HepG2 (cell line): Measurements from ENCODE around the gene MYRIP. TPM values are rescaled to one million over a fixed set of nuclear protein-coding genes. Genes with fewer than 3 reads are reported as not detected.

Experiments
- ATAC-seq: fragments of 200-7000 bp; cut with Tn5 transposase; 3 replicates; pipeline ENCODE4 v1.9.1; 2020; ENCODE audit warnings: mild to moderate bottlenecking, moderate library complexity
- BruUV-seq: library from RNA; stranded (reverse); fragments of 400-500 nt; replicated peaks from 2 replicates; lab custom pipeline; 2021; lab: Mats Ljungman, UMichigan
- CTCF ChIA-PET: fragments of 300-600 bp; formaldehyde crosslinking; extraction: SDS; loops from one replicate; lab custom pipeline; 2021; ENCODE audit warnings: low total read pairs, inconsistent platforms, low intra/inter-chr PET ratio; lab: Yijun Ruan, JAX
- POLR2A ChIA-PET: fragments of 350-600 bp; sonication (Branson Sonifier 250); formaldehyde crosslinking; loops from one replicate; lab custom pipeline; 2020; ENCODE audit warnings: antibody characterized with exemption, inconsistent platforms; lab: Yijun Ruan, JAX
- DNase-seq: peaks from one replicate; pipeline ENCODE4 v3.0.0-alpha.2; 2015; ENCODE audit warnings: low spot score
- FAIRE-seq: peaks from 3 replicates; lab custom pipeline; 2011; peaks lifted over from hg19 to GRCh38; lab: Jason Lieb, UNC
- H2AFZ ChIP-seq: one replicate; pipeline ENCODE4 v1.6.1; 2011; ENCODE audit warnings: low read length, inconsistent platforms
- H3K27ac ChIP-seq: fragments of 300-600 bp; 3 replicates; pipeline ENCODE4 v1.8.0; 2011; ENCODE audit warnings: mixed run types, mild to moderate bottlenecking, mixed read lengths, low read length, inconsistent platforms; ENCODE audit not compliant: insufficient read depth; ENCODE audit errors: extremely low read length
- H3K27me3 ChIP-seq, 2 experiments: fragments of 200-600 bp in 1 of 2; 2 replicates in 1 of 2; 3 replicates in 1 of 2; pipeline versions ENCODE4 v1.6.0 to v1.8.0; 2011; ENCODE audit warnings: low read length in 2 of 2, mild to moderate bottlenecking in 2 of 2, moderate library complexity in 2 of 2, inconsistent platforms in 1 of 2; ENCODE audit not compliant: insufficient read depth in 2 of 2, control insufficient read depth in 1 of 2
- H3K36me3 ChIP-seq, 2 experiments: fragments of 200-600 bp in 1 of 2; replicated peaks in 1 of 2; 2 replicates in 1 of 2; 3 replicates in 1 of 2; pipeline versions ENCODE4 v1.5.1 to v1.8.0; 2011; ENCODE audit warnings: low read length in 2 of 2, inconsistent platforms in 1 of 2; ENCODE audit not compliant: insufficient read depth in 2 of 2, control insufficient read depth in 1 of 2
- H3K4me1 ChIP-seq: 2 replicates; pipeline ENCODE4 v1.5.1; 2012; ENCODE audit warnings: low read length, inconsistent platforms; ENCODE audit not compliant: insufficient read depth
- H3K4me2 ChIP-seq: 2 replicates; pipeline ENCODE4 v1.6.0; 2011; ENCODE audit warnings: low read depth, low read length, inconsistent platforms
- H3K4me3 ChIP-seq, 3 experiments: fragments of 200-600 bp in 1 of 3; sonication (generic), shearing (Covaris generic) in 1 of 3; replicated peaks in 1 of 3; 2 replicates each; pipeline ENCODE4 v1.5.1; 2011 to 2016; ENCODE audit warnings: low read length in 3 of 3, inconsistent platforms in 2 of 3, low read depth in 2 of 3, mild to moderate bottlenecking in 2 of 3, control low read depth in 1 of 3, mixed read lengths in 1 of 3; ENCODE audit not compliant: insufficient read depth in 1 of 3
- H3K79me2 ChIP-seq: one replicate; pipeline ENCODE4 v1.6.1; 2011; ENCODE audit warnings: low read length, inconsistent platforms; ENCODE audit not compliant: insufficient read depth
- H3K9ac ChIP-seq: 2 replicates; pipeline ENCODE4 v1.6.0; 2011; ENCODE audit warnings: mild to moderate bottlenecking, low read depth, low read length, inconsistent platforms; ENCODE audit not compliant: insufficient read depth
- H3K9me3 ChIP-seq: 2 replicates; pipeline ENCODE4 v1.5.1; 2012; ENCODE audit warnings: mild to moderate bottlenecking, low read length
- H4K20me1 ChIP-seq: 2 replicates; pipeline ENCODE4 v1.6.0; 2011; ENCODE audit warnings: inconsistent platforms, mild to moderate bottlenecking, low read length, moderate library complexity; ENCODE audit not compliant: insufficient read depth
- CHD4 ChIP-seq: fragments of 200-600 bp; sonication (generic); IDR thresholded peaks from 2 replicates; pipeline ENCODE4 v1.7.0; 2017; ENCODE audit warnings: mild to moderate bottlenecking, low read length, borderline replicate concordance
- HMGA1 ChIP-seq: sonication (generic); formaldehyde crosslinking; conservative IDR thresholded peaks from 2 replicates; pipeline ENCODE4 v1.4.0; 2020; ENCODE audit warnings: missing genetic modification reagents
- HNRNPH1 ChIP-seq: fragments of 200-400 bp; formaldehyde crosslinking; optimal IDR thresholded peaks from 2 replicates; pipeline ENCODE3; 2017; ENCODE audit warnings: mild to moderate bottlenecking, low read depth, low read length
- PRMT3 ChIP-seq: sonication (generic); formaldehyde crosslinking; IDR thresholded peaks from 2 replicates; pipeline ENCODE4 v1.8.1; 2022; ENCODE audit warnings: low read depth, mild to moderate bottlenecking, moderate library complexity, missing genetic modification reagents, borderline replicate concordance
- ZBTB44 ChIP-seq: sonication (generic); formaldehyde crosslinking; IDR thresholded peaks from 2 replicates; pipeline ENCODE4 v1.4.0; 2020; ENCODE audit warnings: missing genetic modification reagents
- ZEB1 ChIP-seq: IDR thresholded peaks from 2 replicates; pipeline ENCODE4 v1.6.1; 2012; ENCODE audit warnings: mild to moderate bottlenecking, low read depth, inconsistent platforms; ENCODE audit not compliant: insufficient replicate concordance
- ZNF235 ChIP-seq: sonication (generic); formaldehyde crosslinking; IDR thresholded peaks from 2 replicates; pipeline ENCODE4 v1.8.1; 2023; ENCODE audit warnings: mild to moderate bottlenecking, missing genetic modification reagents, borderline replicate concordance
- WGBS: methylation state at CpG from one replicate; pipeline ENCODE4 v1.1.6; 2017; ENCODE audit warnings: low lambda C conversion rate; 5-methylcytosine and 5-hydroxymethylcytosine counted together
- in situ Hi-C: cut with HindIII; loops from 2 replicates; pipeline ENCODE4 v1.10.0; 2017; ENCODE audit warnings: low pct_unique_long_range_greater_than_20kb; ENCODE audit not compliant: extremely low pct_ligation_motif_present
- intact Hi-C: fragments of 100-400 bp; cut with micrococcal nuclease; formaldehyde crosslinking; loops from one replicate; pipeline ENCODE4 v1.10.0; 2022; ENCODE audit not compliant: unreplicated experiment
- polyA plus RNA-seq, 8 experiments: library from polyadenylated mRNA; depleted of rRNA in 3 of 8; stranded (reverse) in 7 of 8; unstranded in 1 of 8; fragments of >200 nt; fragmentation: Illumina TruSeq in 4 of 8; extraction: Trizol in 4 of 8; gene quantifications; 2 replicates each; pipeline versions ENCODE4 v1.2.1 to v1.2.3, GENCODE V29; 2011 to 2016; ENCODE audit warnings: low read depth in 4 of 8, missing spikeins in 1 of 8, mixed read lengths in 1 of 8; ENCODE audit not compliant: insufficient read depth in 1 of 8
- total RNA-seq, 5 experiments: library from RNA; depleted of rRNA; stranded (reverse); fragments of >200 nt; fragmentation: Illumina TruSeq; extraction: Trizol; gene quantifications; 2 replicates each; pipeline ENCODE4 v1.2.3, GENCODE V29; 2016; ENCODE audit warnings: low read depth in 1 of 5
- TF ChIP-seq, protein P1 (sequence below): sonication (generic); formaldehyde crosslinking; IDR thresholded peaks from 2 replicates; pipeline ENCODE4 v1.4.0; 2020; ENCODE audit warnings: missing genetic modification reagents

MYRIP gene
- total and polyA plus RNA-seq, 2 of the 13 experiments (the other 11 are each of a cell fraction or from before 2014, with no cell fraction given), result 0.64 to 0.84 TPM

- no peaks in the 10 kb centered on the region for H3K36me3 ChIP-seq
- WGBS, result 64% methylated on average over 6 of the region's 6 CpGs
- no peak overlapping the region for H3K9ac ChIP-seq
- in situ Hi-C loops (no loop called here), intact Hi-C loops (no loop called here)
- H2AFZ ChIP-seq, result no peak overlapping the region
- FAIRE-seq, result no peak
- no peak overlapping the region for H3K4me2 ChIP-seq
- TF ChIP-seq HMGA1, result no peak
- TF ChIP-seq CHD4, result no peak
- TF ChIP-seq, protein P1, sequence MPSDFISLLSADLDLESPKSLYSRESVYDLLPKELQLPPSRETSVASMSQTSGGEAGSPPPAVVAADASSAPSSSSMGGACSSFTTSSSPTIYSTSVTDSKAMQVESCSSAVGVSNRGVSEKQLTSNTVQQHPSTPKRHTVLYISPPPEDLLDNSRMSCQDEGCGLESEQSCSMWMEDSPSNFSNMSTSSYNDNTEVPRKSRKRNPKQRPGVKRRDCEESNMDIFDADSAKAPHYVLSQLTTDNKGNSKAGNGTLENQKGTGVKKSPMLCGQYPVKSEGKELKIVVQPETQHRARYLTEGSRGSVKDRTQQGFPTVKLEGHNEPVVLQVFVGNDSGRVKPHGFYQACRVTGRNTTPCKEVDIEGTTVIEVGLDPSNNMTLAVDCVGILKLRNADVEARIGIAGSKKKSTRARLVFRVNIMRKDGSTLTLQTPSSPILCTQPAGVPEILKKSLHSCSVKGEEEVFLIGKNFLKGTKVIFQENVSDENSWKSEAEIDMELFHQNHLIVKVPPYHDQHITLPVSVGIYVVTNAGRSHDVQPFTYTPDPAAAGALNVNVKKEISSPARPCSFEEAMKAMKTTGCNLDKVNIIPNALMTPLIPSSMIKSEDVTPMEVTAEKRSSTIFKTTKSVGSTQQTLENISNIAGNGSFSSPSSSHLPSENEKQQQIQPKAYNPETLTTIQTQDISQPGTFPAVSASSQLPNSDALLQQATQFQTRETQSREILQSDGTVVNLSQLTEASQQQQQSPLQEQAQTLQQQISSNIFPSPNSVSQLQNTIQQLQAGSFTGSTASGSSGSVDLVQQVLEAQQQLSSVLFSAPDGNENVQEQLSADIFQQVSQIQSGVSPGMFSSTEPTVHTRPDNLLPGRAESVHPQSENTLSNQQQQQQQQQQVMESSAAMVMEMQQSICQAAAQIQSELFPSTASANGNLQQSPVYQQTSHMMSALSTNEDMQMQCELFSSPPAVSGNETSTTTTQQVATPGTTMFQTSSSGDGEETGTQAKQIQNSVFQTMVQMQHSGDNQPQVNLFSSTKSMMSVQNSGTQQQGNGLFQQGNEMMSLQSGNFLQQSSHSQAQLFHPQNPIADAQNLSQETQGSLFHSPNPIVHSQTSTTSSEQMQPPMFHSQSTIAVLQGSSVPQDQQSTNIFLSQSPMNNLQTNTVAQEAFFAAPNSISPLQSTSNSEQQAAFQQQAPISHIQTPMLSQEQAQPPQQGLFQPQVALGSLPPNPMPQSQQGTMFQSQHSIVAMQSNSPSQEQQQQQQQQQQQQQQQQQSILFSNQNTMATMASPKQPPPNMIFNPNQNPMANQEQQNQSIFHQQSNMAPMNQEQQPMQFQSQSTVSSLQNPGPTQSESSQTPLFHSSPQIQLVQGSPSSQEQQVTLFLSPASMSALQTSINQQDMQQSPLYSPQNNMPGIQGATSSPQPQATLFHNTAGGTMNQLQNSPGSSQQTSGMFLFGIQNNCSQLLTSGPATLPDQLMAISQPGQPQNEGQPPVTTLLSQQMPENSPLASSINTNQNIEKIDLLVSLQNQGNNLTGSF (CRISPR knock-in tag), result no peak
- TF ChIP-seq PRMT3, result no peak
- no peak for TF ChIP-seq ZBTB44 (CRISPR knock-in tag)
- TF ChIP-seq ZNF235 (CRISPR knock-in tag), result no peak
- no peak for TF ChIP-seq HNRNPH1
- TF ChIP-seq ZEB1, result no peak
- DNase-seq, result no peak
- no TSS peak for BruUV-seq
- no peak overlapping the region for H3K27ac ChIP-seq
- ChIA-PET POLR2A (no interaction called here), CTCF (no interaction called here)
- no peaks in the 10 kb centered on the region for H4K20me1 ChIP-seq
- no peaks in the 10 kb centered on the region; a peak in 1 of 5 replicates for H3K27me3 ChIP-seq
- ATAC-seq, result no peak
- H3K9me3 ChIP-seq, result no peaks in the 10 kb centered on the region
- peaks cover 11% of the 10 kb centered on the region for H3K4me1 ChIP-seq
- H3K4me3 ChIP-seq, result no peak overlapping the region
- H3K79me2 ChIP-seq, result no peaks in the 10 kb centered on the region
Observed at GRCh38 chr3:40096661-40097111, 287.3 kb downstream of the MYRIP start.
